Activated CD8-positive, alpha-beta memory T cell treated with anti-CD3 and anti-CD28 coated beads, Interleukin-2, amount 10 ng/mL, durations not matched to agents 7 days and 5 days (primary cell): ENCODE results near the gene SLC38A9. TPM values are rescaled to one million over a fixed set of nuclear protein-coding genes. Genes with fewer than 3 reads are reported as not detected.
"Not testable (repeated sequence)": the region's sequence is repeated elsewhere in the genome, so short reads cannot be mapped to it uniquely, and the experiment has no call there.

ENCODE experiments used
- ATAC-seq: fragments of 150-1000 bp; cut with Tn5 transposase; one replicate; pipeline ENCODE4 v1.10.0; 2021; ENCODE audit warnings: moderate library complexity
- CTCF ChIA-PET: fragments of 350-600 bp; sonication (Branson Sonifier 250); formaldehyde crosslinking; loops from one replicate; lab custom pipeline; 2021; ENCODE audit warnings: antibody characterized with exemption; lab: Charles Lee
- DNase-seq: peaks from one replicate; pipeline ENCODE4 v3.0.0-alpha.2; 2020
- H3K27ac Mint-ChIP-seq: one replicate; pipeline ENCODE4 v1.8.0; 2021; ENCODE audit warnings: mild to moderate bottlenecking, mixed read lengths
- H3K27me3 Mint-ChIP-seq: one replicate; pipeline ENCODE4 v1.8.0; 2021; ENCODE audit warnings: mixed read lengths
- H3K36me3 Mint-ChIP-seq: one replicate; pipeline ENCODE4 v1.8.0; 2021; ENCODE audit warnings: mild to moderate bottlenecking, mixed read lengths
- H3K4me1 Mint-ChIP-seq: one replicate; pipeline ENCODE4 v1.8.0; 2021; ENCODE audit warnings: mixed read lengths
- H3K4me3 Mint-ChIP-seq: one replicate; pipeline ENCODE4 v1.8.0; 2021; ENCODE audit warnings: mild to moderate bottlenecking, moderate library complexity, mixed read lengths
- H3K9me3 Mint-ChIP-seq: one replicate; pipeline ENCODE4 v1.8.0; 2022; ENCODE audit warnings: low read depth, mixed read lengths
- total RNA-seq, 2 experiments: library from RNA; stranded (reverse); gene quantifications; one replicate each; pipeline ENCODE4 v1.2.3, GENCODE V29; 2021

The SLC38A9 gene
- total RNA-seq, 2 experiments from 2014 or later = 21.9 to 26.6 TPM

GRCh38 chr5:55610542-55610941 is 101.6 kb downstream of the SLC38A9 start:
- ATAC-seq = no peak
- Mint-ChIP-seq H3K4me1 (peaks cover 13% of the 10 kb centered on the region), H3K27ac (no peak overlapping the region), H3K27me3 (no peaks in the 10 kb centered on the region), H3K36me3 (no peaks in the 10 kb centered on the region), H3K9me3 (no peaks in the 10 kb centered on the region), H3K4me3 (no peak overlapping the region)
- DNase-seq = no peak
- CTCF ChIA-PET = no interaction called here

DNA sequence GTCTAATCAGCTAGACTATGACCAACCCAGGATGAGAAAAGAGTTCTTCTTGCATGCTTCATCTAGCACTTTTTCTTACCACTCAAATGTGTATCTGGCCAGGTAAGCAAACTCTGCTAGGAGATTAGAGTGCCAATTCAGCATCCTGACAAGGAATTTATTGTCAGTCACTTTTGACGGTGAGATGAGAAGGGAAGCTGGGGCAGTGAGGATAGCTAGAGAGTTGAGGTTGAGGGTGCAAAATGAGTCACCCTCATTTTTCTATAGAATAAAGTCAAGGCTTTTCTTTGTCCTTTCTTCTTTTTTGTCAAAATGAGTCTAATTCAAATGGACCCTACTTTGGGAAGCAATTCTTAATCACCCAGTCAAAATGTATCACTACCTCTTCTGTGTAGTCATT is 102.7 kb downstream of the SLC38A9 start:
- no peak for DNase-seq
- H3K9me3 Mint-ChIP-seq = no peaks in the 10 kb centered on the region
- peak; percentile 33 for ATAC-seq
- H3K27me3 Mint-ChIP-seq = no peaks in the 10 kb centered on the region
- peaks cover 13% of the 10 kb centered on the region for H3K4me1 Mint-ChIP-seq
- no peak overlapping the region for H3K27ac Mint-ChIP-seq
- no peaks in the 10 kb centered on the region for H3K36me3 Mint-ChIP-seq
- CTCF ChIA-PET = no interaction called here
- H3K4me3 Mint-ChIP-seq = no peak overlapping the region

DNA sequence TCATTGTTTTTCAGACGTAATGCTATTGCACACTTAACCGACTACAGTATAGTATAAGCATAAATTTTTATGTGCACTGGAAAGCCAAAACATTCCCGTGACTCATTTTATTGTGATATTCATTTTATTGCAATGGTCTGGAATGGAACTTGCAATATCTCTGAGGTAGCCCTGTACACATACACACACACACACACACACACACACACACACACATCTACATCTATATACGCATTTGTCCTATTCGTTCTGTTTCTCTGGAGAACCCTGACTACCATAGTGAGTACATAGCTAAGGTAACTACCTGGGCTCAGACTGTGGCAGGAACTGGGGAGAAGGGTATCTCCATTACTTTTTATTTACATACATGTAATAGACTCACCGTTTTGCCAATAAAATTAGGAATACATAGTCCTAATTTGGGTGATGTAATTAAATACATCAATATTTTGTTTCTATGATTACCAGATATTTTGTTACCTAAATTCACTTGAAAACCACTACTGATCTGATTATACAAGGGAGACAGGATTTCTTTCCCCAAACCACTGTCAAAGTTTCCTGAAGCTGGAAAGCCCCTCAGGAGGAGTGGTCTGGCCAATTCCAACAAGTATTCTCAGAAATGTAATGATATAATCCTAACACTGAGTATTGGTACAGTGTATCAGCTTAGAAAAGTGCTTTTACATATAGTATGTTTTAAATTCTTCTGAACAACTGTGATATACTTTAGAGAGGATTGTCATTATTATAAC is 103.4 kb downstream of the SLC38A9 start:
- Mint-ChIP-seq H3K27me3 (no peaks in the 10 kb centered on the region), H3K4me3 (no peak overlapping the region), H3K4me1 (peaks cover 13% of the 10 kb centered on the region), H3K27ac (no peak overlapping the region), H3K9me3 (no peaks in the 10 kb centered on the region), H3K36me3 (no peaks in the 10 kb centered on the region)
- no peak for ATAC-seq
- DNase-seq = no peak
- CTCF ChIA-PET = no interaction called here

GRCh38 chr5:55607309-55607708 is 104.8 kb downstream of the SLC38A9 start:
- H3K27me3 Mint-ChIP-seq, H3K9me3 Mint-ChIP-seq, CTCF ChIA-PET, ATAC-seq, H3K27ac Mint-ChIP-seq, H3K36me3 Mint-ChIP-seq, DNase-seq, H3K4me3 Mint-ChIP-seq: not testable (repeated sequence)
- H3K4me1 Mint-ChIP-seq = peaks cover 16% of the 10 kb centered on the region

GRCh38 chr5:55604611-55605067 is 107.5 kb downstream of the SLC38A9 start:
- peaks cover 31% of the 10 kb centered on the region for H3K4me1 Mint-ChIP-seq
- CTCF ChIA-PET = no interaction called here
- no peak overlapping the region for H3K4me3 Mint-ChIP-seq
- no peaks in the 10 kb centered on the region for H3K36me3 Mint-ChIP-seq
- H3K27me3 Mint-ChIP-seq = peaks cover 5% of the 10 kb centered on the region
- no peak overlapping the region for H3K27ac Mint-ChIP-seq
- ATAC-seq (no peak), DNase-seq (no peak)
- H3K9me3 Mint-ChIP-seq = no peaks in the 10 kb centered on the region

- Mint-ChIP-seq H3K9me3 (no peaks in the 10 kb centered on the region), H3K27ac (no peak overlapping the region), H3K4me3 (no peak overlapping the region), H3K27me3 (peaks cover 5% of the 10 kb centered on the region), H3K4me1 (peaks cover 27% of the 10 kb centered on the region), H3K36me3 (no peaks in the 10 kb centered on the region)
- ATAC-seq (no peak), DNase-seq (no peak)
- CTCF ChIA-PET = no interaction called here
Measured at GRCh38 chr5:55603922-55604321, 108.2 kb downstream of the SLC38A9 start.

DNA sequence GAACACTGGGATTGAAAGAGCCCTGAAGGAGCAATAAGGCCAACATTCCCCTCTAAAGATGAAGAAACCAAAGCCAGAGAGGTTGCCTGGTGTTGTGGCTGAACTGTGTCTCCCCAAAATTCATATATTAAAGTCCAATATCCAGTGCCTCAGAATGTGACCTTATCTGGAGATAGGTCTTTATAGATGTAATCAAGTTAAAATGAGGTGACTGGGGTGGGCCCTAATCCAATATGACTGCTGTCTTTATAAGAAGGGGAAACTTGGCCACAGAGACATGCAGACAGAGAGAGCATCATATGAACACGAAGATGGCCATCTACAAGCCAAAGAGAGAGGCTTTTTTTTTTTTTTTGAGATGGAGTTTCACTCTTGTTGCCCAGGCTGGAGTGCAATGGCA is 110.5 kb downstream of the SLC38A9 start:
- Mint-ChIP-seq H3K9me3 (no peaks in the 10 kb centered on the region), H3K27ac (no peak overlapping the region), H3K27me3 (peaks cover 5% of the 10 kb centered on the region), H3K4me3 (no peak overlapping the region), H3K4me1 (peaks cover 23% of the 10 kb centered on the region), H3K36me3 (no peaks in the 10 kb centered on the region)
- CTCF ChIA-PET = interaction anchor here (0.7 kb wide), 3 partner anchors 21 to 1235 kb away, joined by 3 read pairs; no protein-coding TSS in a partner anchor
- ATAC-seq = no peak
- DNase-seq = no peak

DNA sequence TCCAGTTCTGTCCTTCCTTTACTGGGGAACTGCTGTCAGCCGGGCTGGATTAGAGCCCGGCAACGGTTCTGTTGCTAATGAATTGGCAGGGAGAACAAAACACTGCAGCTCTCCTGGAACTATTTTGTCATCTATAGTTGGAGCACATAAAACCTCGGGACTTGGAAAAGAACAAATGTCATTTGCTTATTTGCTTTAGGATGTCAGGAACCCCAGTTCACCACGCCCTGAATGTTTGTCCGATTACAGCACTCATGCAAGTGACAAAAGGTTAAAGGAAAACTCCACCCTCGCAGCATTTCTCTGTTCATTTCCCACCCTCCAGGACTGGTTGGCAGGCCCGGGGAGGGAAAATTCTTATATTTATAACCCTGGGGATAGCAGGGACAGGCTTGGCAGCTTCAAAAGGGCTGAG is 110.9 kb downstream of the SLC38A9 start:
- H3K27me3 Mint-ChIP-seq = peaks cover 5% of the 10 kb centered on the region
- H3K36me3 Mint-ChIP-seq = no peaks in the 10 kb centered on the region
- ATAC-seq (no peak), DNase-seq (no peak)
- CTCF ChIA-PET = interaction anchor here (0.7 kb wide), 2 partner anchors 22 to 1021 kb away, joined by 3 read pairs; no protein-coding TSS in a partner anchor
- H3K27ac Mint-ChIP-seq = peak overlapping the region; percentile 52
- peaks cover 20% of the 10 kb centered on the region for H3K4me1 Mint-ChIP-seq
- H3K9me3 Mint-ChIP-seq = no peaks in the 10 kb centered on the region
- H3K4me3 Mint-ChIP-seq = no peak overlapping the region

- CTCF ChIA-PET = interaction anchor here (0.7 kb wide), 2 partner anchors 22 to 1021 kb away, joined by 3 read pairs; no protein-coding TSS in a partner anchor
- H3K4me3 Mint-ChIP-seq = peak overlapping the region; percentile 21
- H3K9me3 Mint-ChIP-seq = no peaks in the 10 kb centered on the region
- peak overlapping the region; percentile 52 for H3K27ac Mint-ChIP-seq
- ATAC-seq (peak; percentile 65), DNase-seq (no peak)
- H3K27me3 Mint-ChIP-seq = peaks cover 5% of the 10 kb centered on the region
- no peaks in the 10 kb centered on the region for H3K36me3 Mint-ChIP-seq
- peaks cover 19% of the 10 kb centered on the region for H3K4me1 Mint-ChIP-seq
Measured at GRCh38 chr5:55600497-55601203, 111.5 kb downstream of the SLC38A9 start.

GRCh38 chr5:55600086-55600485 is 112.0 kb downstream of the SLC38A9 start:
- Mint-ChIP-seq H3K27ac (peak overlapping the region; percentile 52), H3K4me3 (no peak overlapping the region), H3K27me3 (peaks cover 5% of the 10 kb centered on the region), H3K9me3 (no peaks in the 10 kb centered on the region), H3K4me1 (peaks cover 19% of the 10 kb centered on the region), H3K36me3 (no peaks in the 10 kb centered on the region)
- ATAC-seq = peak; percentile 27
- no peak for DNase-seq
- CTCF ChIA-PET = no interaction called here

- H3K27me3 Mint-ChIP-seq = peaks cover 7% of the 10 kb centered on the region
- ATAC-seq = no peak
- H3K4me1 Mint-ChIP-seq = peaks cover 19% of the 10 kb centered on the region
- no peak overlapping the region for H3K4me3 Mint-ChIP-seq
- no peak for DNase-seq
- no peaks in the 10 kb centered on the region for H3K9me3 Mint-ChIP-seq
- peaks cover 1% of the 10 kb centered on the region for H3K36me3 Mint-ChIP-seq
- CTCF ChIA-PET = no interaction called here
- no peak overlapping the region for H3K27ac Mint-ChIP-seq
Measured at GRCh38 chr5:55599148-55600050, 112.7 kb downstream of the SLC38A9 start.

DNA sequence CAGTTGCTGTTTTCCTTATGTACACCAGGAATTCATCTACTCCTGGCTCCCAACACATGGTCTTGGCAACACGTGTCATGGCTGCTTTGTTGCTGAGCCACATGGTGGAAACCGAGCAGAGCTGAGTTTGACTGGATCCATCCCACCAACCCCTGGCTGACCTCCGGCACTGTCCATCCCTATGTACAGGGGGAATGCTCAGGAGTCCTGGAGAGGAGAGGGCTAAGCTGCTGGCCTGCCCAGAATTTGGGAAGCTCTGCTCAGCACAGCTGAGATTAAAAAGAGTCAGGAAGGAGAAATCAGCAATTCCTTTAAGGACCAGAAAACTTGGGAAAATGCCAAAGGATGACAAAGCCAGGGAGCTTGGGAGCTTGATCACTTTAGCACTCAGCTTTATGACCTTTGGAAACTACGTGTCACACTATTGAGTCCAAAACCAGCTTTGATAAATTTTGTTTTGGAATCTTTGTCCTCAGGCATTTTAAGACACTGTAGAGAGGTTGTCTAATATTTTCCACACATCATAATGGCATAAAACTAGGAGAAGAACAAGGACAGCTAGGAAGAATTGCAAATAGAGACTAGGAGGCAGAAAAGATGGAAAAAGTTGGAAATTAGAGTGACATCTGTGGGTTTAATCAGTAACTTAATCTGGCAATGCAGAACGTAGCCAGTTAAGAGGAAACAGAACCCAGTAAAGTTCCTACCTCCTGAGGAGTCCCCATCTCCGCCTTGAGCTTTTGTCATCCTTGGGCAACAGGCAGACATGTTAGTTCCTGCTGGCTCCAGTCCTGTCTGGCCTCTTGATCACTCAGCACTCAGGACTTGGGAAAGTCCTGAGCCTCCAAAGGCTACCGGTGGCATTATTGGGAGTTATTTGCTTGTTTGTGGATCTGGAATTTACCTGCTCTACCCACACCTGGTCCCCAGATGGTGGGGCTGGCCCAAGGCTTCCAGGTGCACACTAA is 114.8 kb downstream of the SLC38A9 start:
- peaks cover 17% of the 10 kb centered on the region for H3K4me1 Mint-ChIP-seq
- H3K36me3 Mint-ChIP-seq = peaks cover 1% of the 10 kb centered on the region
- peaks cover 12% of the 10 kb centered on the region for H3K27me3 Mint-ChIP-seq
- H3K9me3 Mint-ChIP-seq = no peaks in the 10 kb centered on the region
- DNase-seq (no peak), ATAC-seq (no peak)
- no peak overlapping the region for H3K27ac Mint-ChIP-seq
- H3K4me3 Mint-ChIP-seq = no peak overlapping the region
- CTCF ChIA-PET = no interaction called here
